GM19372 (cell line): ENCODE measurements around the gene ARVCF.

Experiments
- ATAC-seq: cut with Tn5 transposase; IDR thresholded peaks from one replicate; pipeline ENCODE4 v1.9.1; 2021; ENCODE audit warnings: mild to moderate bottlenecking, low read depth, moderate library complexity; ENCODE audit not compliant: unreplicated experiment

Gene ARVCF

DNA sequence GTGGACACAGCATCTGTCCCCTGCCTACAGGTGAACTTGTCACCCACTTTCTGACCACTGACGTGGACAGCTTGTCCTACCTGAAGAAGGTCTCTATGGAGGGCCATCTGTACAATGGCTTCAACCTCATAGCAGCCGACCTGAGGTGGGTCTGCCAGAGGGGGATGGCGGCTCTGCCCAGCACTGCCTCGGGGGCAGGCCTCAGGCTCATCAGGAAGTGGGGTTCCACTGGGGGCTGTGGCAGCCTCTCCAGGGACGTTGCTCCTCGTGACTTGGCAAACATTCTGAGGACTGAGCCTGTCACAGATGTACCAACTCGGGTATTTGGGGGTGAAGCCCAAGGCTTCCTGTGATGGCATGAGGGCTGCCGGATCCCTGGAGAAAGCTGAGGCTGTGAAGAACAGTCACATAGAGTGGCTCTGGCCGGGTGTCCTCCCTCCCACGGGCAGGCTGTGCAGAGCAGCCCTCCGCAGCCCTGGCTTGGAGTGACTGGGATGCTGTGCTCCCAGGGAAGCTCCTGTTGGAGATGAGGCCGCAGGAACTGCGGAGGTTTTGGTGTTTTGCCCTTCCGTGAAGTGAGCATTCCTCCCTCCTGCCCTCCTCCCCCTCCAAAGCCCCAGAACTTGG is 36.9 kb upstream of the ARVCF start:
- no peak for ATAC-seq

DNA sequence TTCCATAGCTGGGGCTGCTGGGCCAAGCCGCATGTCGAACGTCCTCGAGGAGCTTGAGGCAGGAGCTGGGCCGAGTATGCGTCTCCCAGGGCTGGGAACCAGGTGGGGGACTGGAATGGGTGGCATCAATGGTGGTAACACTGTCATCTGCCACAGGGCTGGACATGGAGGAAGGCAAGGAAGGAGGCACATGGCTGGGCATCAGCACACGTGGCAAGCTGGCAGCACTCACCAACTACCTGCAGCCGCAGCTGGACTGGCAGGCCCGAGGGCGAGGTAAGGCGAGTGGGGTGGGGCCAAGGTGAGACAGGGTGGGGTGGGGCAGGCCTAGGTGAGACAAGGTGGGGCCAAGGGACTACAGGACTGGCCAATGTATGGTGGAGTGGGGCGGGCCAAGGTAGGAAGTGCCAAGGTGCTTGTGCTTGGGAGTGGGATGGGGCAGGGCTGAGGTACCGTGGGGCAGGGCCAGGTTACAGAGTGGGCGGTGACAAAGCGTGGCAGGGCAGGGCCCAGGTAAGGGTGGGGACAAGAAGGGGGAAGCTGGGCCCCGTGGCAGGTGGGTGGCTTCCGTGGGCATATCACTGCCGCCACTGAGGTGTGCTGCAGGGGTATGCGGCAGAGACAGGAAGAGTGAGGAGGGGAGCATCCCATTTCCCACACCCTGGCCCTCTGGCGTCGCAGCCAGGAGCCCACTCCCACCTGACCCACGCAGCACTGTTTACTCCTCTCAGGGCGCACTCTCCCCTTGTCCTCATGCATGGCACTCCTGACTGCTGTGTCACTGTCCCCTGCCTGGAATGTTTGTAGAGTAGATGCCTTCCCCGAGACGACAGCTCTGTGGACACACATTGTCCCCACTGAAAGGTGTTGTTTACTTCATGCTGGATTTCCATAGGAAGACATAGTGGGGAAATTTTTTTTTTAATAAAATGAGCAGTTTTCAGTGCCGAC is 36.0 kb upstream of the ARVCF start:
- no peak for ATAC-seq

DNA sequence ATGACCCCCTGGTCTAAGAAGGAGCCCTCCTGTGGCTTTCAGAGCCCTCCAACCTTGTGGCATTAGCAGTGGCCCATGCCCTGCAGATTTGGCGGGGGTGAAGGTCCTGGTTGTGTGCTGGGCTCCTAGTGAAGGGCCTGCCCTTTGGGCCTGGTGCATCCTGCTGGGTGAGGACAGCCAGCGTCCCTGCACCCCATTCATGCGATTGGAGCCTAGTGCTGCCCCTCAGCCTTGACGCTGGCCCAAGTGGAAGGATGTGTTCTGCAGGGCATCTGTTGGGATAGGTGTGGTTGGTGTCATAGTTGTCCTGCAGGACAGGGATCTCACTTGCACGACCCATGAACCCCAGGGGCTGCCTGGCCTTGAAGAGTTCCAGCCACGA is 35.3 kb upstream of the ARVCF start:
- ATAC-seq = no peak

DNA sequence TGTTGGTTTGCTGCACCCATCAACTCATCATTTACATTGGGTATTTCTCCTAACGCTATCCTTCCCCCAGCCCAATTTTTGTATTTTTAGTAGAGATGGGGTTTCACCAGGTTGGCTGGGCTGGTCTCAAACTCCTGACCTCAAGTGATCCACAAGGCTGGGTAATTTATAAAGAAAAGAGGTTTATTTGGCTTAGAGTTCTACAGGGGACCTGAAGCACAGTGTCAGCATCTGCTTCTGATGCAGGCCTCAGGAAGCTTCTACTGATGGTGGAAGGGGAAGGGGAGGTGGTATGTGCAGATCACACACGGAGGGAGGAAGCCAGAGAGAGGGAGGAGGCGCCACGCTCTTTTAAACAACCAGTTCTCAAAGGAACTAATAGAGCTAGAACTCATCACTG is 30.1 kb upstream of the ARVCF start:
- no peak for ATAC-seq

DNA sequence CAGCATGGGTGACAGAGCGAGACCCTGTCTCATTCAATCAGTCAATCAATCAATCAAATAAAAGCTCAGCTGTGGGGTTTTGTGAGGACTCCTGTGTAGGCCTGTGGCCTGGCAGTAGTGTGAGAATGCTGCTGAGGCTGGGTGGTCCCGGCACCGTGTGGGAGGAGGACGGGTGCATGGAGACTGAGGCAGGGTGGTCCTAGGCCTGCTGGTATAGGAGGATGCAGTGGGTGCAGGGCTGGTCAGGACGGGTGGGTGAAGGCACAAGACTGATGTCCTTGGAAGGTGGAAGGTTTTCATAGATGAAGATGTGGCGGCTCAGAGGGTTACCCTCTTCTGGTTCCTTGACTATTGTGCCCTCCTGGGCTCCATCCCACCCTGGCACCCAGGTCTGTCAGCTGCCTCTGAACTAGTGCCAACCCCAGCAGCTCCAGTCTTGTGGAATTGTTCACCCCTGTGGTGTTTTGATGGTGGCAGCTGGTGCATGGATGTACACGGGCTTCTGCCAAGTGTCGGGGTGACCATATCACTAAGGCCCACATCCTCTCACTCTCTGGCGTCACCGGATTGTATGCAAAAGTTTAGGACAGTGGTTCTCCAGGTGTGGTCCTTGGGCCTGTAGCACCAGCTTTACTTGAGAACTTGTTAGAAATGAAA is 28.0 kb upstream of the ARVCF start:
- no peak for ATAC-seq

DNA sequence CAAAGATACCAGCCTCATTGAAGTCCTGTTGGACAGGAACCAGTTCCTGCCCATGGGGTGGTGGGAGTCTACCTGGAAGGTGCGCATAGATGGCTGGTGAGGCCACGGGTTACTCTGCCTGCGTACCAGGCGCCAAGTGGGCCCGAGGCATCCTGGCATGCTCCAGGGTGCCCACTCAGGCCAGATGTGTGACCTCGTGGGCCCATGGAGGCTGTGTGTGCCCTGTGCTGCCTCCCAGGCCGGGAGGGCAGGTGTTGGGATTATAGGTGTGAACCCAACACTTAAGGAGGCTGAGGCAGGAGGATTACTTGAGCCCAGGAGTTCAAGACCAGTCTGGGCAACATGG is 27.3 kb upstream of the ARVCF start:
- no peak for ATAC-seq

DNA sequence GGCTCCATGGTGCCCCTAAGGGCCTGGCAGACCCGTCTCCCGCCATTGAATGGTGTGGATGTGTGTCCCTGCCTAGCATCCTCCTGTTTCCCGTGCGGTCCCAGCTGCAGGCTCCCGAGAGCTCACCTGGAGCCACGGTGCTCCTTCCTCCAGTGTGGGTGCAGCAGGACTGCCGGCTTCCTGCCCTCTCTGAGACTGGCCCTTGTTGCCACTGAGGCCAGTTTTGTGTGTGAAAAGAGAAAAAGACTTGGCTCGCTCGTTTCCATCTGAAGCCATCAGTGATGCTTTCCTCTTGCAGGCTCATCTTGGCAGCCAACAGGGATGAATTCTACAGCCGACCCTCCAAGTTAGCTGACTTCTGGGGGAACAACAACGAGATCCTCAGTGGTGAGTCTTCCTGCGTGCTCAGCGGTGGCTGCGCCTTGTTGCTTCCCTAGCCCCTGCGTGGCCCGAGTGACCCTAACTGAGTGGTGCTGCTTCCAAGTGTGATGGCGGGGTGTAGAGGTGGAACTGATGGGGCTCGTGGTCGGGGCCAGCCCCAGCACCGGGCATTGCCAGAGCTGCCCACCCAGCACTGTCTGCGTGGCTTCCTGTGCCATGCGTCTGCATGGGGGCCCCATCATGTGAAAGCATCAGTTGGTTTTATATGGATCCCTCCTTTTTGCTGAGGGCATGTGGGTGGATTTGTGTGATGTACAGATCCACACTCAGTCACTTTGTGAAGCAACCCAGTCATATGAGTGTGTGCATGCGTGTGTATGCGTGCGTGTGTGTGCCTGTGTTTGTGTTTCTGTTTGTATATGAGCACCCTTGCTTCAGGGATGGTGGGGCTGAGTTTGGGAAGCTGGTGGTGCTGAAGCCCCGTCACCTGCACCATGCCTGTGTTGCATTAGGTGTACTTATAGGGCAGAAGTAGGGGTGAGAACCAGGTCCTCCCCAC is 26.7 kb upstream of the ARVCF start:
- no peak for ATAC-seq

DNA sequence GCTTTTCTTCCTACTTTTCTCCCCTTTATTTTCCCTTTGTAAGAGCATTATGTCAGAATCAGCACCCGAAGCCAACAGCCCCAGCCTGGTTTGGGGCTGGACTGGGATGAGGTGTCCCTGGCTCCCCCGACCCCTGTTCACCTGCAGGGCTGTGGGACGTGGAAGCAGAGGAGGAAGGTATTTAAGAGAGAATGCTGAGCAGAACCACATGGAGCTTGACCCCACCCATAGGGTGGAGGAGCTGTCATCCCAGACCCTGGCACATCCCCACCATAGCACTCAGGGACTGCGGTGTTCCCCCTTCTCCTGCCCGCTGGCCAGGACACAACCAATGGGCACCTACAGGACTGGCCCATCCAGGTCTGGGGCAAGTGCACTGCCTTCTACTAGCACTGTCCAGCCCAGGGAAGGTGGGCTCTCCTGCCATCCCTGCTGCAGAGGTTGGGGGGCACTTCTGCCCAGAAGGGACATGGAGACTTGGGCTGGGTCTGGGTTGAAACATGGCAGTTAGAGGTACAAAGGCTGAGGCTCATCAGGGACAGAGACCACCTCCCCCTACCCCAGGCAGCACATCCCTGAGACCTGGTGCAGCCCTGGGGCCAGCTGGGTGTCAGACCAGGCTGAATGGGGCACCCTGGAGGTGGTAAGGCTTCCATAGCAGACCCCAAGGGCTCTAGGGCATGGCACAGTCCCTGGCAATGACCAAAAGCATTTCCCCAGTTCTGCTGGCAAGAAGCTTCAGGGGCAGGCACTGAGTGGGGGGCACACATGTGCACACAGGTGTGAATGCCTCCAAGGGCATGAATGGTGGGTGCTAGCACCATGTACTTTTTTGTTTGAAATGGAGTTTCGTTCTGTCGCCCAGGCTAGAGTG is 23.9 kb upstream of the ARVCF start:
- no peak for ATAC-seq

DNA sequence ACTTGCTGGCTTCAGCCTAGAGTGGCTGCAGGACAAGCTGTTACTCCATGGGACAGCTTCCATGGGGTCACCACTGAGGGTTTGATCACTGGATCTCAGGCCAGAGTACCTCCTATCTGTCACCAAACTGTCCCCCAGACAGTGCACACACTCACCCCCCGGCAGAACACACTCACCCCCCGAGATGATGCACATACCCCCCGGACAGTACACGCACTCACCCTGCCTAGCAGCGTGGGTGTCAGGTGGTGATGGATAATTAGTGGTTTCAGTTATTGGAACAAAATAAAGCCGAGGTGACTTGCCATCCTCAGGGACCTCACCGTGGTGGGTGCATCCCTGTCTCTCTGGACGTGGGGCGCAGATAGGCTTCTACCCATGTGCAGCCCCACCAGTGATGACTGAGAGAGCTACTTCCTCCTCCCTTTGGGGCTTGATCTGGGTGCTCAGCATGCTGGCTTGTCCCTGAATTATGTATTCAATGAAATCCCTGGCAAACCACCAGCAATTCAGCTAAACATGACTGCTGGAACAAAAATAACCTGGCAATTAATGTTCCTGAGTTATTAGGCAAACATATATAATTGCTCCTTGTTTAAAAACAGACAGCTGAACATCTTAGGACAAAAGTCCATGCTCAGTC is 23.2 kb upstream of the ARVCF start:
- ATAC-seq = no peak

DNA sequence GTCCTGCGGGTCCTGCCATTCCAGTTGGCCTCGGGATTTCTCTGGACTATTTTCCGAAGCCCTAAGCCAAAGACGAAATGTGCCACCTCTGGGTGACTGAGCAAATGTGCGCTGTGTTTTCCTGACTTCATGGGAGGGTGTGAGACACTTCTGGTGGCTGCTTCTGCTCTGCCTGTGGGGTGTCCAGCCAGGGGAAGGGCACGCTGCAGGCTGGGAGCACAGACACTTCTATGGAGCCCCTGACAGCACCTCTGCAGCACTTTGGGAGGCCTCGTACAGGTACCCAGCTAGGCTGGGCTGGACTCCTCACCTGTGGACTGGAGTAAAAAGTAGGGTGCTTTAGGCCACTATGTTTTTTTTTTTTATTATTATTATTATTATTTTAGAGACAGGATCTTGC is 22.0 kb upstream of the ARVCF start:
- no peak for ATAC-seq

DNA sequence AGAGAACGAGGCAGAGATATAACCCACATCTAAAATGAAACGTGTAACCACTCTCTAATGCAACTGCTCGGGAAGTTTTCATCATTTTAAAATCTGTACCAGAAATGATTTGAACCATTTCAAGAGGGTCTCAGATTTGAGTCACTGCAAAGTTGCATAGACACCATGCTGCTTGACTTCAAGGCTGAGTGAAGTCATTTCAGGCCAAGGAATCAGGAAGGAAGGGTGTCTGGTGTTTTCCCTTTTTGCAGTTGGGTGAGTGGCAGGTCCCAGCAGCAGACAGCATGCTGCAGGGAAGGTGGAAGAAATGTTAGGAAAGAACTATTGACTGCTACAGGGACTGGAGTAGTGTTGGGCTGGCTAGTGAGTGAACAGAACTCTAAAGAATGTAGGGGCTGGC is 20.8 kb upstream of the ARVCF start:
- ATAC-seq = no peak

DNA sequence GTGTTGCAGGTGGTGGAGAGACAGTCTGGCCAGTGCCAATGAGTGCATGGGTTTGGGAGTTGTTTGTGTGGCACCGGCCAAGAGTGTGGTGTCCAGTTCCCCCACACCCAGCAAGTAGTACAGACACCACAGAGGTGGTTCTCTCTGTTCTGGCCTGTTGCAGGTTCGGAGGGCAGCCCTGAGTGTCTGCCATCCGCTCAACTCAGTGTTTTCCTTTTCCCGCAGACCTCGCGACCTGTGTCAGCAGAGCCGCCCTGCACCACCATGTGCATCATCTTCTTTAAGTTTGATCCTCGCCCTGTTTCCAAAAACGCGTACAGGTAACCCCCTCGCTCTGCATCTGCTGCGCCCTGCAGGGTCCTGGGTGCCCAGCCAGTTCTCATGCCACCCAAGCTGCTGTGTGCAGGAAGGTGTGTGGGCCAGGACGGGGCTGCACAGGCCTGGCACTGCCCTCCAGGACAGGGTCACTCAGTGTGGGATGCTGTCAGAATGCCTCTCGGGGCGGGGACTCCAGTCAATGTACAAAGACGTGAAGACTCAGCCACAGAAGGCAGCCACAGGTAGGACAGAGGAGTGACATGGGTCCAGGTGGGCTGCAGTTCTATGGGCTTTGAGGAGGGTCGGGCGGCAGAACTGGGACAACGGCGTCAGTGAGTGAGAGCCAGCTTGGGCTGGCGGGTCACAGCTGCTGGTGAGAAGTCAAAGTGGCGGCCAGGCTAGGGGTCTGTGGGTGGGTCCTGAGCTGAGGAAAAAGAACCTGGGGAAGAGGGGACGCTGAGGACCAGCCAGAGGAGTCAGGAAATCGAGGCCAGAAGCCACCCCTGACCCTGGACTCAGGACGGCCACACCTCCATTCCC is 20.1 kb upstream of the ARVCF start:
- ATAC-seq = no peak

DNA sequence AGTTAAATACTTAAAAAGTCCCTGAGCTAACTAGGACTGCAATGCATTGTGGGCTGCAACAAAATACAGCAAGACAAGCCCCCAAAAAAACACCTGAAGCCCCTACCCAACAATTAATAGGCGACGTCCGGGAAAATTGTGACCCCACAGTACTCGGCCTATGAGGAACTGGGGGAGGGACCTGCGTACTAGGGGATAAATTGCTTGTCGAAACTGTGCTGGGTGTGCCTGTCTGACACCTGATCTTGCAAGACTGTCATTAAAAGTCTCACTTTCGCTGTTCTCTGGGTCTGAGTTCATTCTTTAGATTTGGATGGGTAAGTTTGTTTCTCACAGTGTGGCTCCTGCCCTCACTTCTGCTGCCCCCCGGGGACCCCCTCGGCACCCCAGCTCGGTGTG is 19.5 kb upstream of the ARVCF start:
- ATAC-seq = no peak

DNA sequence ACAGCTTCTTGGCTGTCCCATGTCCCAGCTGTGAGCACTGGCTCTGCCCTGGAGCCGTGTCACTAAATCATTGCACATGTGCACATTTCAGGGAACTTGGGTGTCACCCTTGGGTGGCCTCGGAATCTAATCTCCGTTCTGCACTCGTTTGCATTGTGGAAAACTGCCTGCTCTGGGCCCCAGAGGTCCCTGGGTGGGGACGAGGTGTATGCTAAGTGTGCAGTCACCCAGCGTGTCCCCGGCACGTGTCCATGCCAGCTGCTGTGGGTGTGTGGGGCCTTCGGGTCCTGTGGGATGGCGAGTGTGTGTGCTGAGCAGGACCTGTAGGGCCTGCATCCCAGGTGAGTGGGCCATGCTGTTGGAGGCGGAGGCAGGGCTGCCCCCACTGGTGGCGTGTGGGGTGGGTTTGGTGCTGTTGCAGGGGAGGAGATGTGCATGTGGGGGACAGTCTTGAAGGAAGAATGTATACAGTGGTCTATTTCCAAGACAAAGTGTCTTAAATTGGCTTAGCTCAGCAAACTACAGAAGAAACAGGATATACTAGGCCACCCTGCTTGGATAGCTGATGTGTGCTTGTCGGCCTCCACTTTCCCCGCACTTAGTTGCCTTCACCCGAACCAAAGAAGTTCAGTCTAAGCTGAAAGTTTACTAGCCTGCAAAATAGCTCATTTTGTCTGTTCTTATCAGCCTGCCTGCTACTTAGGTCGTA is 18.9 kb upstream of the ARVCF start:
- ATAC-seq = no peak

DNA sequence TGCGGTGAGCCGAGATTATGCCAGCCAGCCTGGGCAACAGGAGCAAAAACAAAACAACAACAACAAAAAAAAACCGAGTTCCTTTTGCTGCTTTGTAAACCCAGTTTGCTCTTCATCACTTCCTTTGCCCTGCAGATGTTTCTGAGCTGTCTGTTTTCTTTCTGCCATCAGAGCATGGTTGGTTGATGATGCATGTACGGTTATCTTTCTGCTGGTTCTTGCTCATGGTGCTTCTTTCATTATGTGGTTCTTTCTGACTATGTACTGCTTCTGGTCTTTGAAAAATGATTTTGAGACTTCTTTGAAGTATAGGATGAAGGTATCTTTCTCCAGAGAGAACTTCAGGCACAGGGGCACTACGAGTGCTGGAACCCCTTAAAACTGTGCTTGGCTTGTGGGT is 17.5 kb upstream of the ARVCF start:
- ATAC-seq = no peak

DNA sequence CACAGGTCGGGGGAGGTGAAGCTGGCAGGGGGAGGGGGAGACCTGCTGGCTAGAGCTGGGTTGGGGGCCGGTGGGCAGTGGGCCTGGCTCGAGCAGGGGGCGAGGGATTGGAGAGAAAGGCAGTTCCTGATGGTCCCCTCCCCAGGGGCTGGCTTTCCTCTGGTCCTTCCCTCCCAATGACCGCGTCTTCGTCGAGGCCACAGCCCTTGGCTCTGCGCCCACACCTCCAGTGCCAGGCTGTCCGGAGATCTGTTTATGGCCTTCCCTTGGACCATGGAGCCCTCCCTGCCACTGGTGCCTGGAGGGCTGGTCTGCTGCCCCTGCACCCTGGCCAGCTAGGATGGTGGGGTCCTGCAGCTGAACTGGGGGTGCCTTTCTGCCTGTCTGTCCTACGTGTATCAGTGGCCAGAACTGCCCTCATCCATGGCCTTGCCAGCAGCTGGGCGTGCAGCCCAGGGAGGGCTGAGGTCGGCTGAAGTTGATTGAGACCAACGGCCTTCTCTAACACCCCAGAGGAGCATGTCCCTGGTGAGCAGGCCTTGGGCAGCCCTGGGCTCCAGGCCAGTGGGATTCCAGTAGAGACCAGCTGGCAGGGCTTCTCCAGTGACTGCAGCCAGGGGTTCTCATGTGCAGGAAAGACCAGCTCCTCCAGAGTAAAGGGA is 16.6 kb upstream of the ARVCF start:
- no peak for ATAC-seq

DNA sequence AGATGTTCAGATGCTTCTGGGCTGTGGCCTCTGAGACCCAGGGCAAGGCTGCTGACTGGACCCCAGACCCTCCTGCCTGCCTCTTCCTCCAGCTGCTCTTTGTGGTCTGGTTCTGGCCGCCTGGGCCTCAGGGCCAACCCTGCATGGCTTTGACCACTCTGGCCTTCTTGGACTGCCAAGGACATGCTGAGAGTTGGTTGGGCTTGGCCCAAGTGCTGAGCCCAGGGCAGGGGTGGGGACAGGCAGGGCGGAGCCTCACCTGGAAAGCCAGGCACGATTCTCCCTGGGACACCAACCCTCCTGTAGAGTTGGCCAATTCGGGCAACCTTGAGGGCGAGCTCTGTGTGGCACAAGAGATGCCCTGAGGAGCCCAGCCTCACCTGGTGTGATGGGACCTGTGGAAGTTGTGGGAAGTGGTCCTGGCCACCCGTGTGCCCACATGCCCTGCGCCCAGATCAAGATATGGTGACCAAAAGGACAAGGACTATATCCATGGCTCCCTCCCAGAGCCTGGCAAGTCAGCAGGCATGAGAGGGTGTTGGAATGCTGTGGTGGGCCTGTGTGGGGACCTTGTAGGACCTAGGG is 15.9 kb upstream of the ARVCF start:
- no peak for ATAC-seq
